Measurements from ENCODE around the gene NSL1. TPM values are rescaled to one million over a fixed set of nuclear protein-coding genes. Genes with fewer than 3 reads are reported as not detected.

Gene NSL1
- total RNA-seq, 5 donors from 2014 or later (not counting 1 experiment from before 2014, with no cell fraction given), result 24.2 to 37.8 (median 29.7) TPM

GRCh38 chr1:212791261-212791675 lies 309 bp downstream of the NSL1 start:
- peaks cover 41 to 53% (median 52%) of the 10 kb centered on the region in 3 donors for H3K4me1 Mint-ChIP-seq
- CTCF ChIA-PET, result interaction anchor here (0.6 to 1.6 kb wide), 7 partner anchors 10 to 758 kb away, joined by 3 to 8 read pairs (median 4); partner anchors contain the start of genes ATF3 (in 1 of the 2), DTL (in 1 of the 2) and INTS7 (in 1 of the 2)
- DNase-seq (no peak), ATAC-seq (replicated peaks in 1 of 4) (peak; percentile 62 to 72 (median 68))
- 0% methylated on average over 20 of the region's 22 CpGs for WGBS (ENCODE audit: insufficient coverage)
- POLR2A ChIA-PET, result interaction anchor here in 1 of 2 donors (0.5 to 0.8 kb wide), 3 partner anchors 69 to 885 kb away, joined by 3 to 7 read pairs (median 4); no protein-coding TSS in a partner anchor
- H3K27me3 ChIP-seq (replicated peaks in 1 of 2; ENCODE audit: control insufficient read depth in 2 of 2, extremely low read depth in 1 of 2, insufficient read depth in 2 of 2, low read length in 1 of 2), result no peaks in the 10 kb centered on the region
- H3K27ac ChIP-seq (ENCODE audit: low read length), result peak overlapping the region; percentile 82
- peak overlapping the region; percentile 98 for H3K4me3 Mint-ChIP-seq
- peak overlapping the region; percentile 93 to 96 for H3K27ac Mint-ChIP-seq
- H3K27me3 Mint-ChIP-seq, result no peaks in the 10 kb centered on the region
- peaks cover 0 to 10% of the 10 kb centered on the region in 2 donors for H3K36me3 ChIP-seq (ENCODE audit: control insufficient read depth in 2 of 2, extremely low read depth in 1 of 2, insufficient read depth in 1 of 2, low read length in 1 of 2)
- H3K4me1 ChIP-seq (ENCODE audit: control insufficient read depth in 1 of 2, extremely low read depth in 1 of 2, insufficient read depth in 2 of 2, low read length in 2 of 2), result peaks cover 15 to 37% of the 10 kb centered on the region in 2 experiments
- peak overlapping the region; percentile 81 to 100 for H3K4me3 ChIP-seq (ENCODE audit: control insufficient read depth in 1 of 2, extremely low read depth in 1 of 2, low read length in 1 of 2)
- peaks cover 13% of the 10 kb centered on the region for H3K36me3 Mint-ChIP-seq
- H3K9me3 ChIP-seq, result no peaks in the 10 kb centered on the region
- H3K9me3 Mint-ChIP-seq, result no peaks in the 10 kb centered on the region

DNA sequence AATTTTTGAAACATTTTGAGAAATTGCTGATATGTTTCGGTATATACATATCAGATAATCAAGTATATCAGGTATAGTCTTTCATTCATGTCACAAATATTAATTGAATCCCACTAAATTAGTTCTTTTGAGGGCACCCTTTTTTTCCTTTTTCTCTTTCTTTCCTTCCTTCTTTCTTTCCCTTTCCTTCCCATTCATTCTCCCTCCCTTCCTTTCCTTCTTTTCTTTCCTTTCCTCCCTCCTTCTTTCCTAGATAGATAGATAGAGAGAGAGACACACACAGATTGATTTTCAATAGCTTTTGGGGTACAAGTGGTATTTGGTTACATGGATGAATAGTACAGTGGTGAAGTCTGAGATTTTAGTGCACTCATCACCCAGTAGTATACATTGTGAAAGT lies 5.7 kb downstream of the NSL1 start:
- Mint-ChIP-seq H3K4me1 (peaks cover 16 to 26% (median 23%) of the 10 kb centered on the region in 3 donors), H3K27me3 (no peaks in the 10 kb centered on the region), H3K4me3 (no peak overlapping the region), H3K9me3 (no peaks in the 10 kb centered on the region), H3K36me3 (peaks cover 39% of the 10 kb centered on the region), H3K27ac (no peak overlapping the region)
- no peak for DNase-seq
- Histone ChIP-seq H3K36me3 (ENCODE audit: control insufficient read depth in 2 of 2, extremely low read depth in 1 of 2, insufficient read depth in 1 of 2, low read length in 1 of 2) (peaks cover 0 to 47% of the 10 kb centered on the region in 2 donors), H3K27me3 (replicated peaks in 1 of 2; ENCODE audit: control insufficient read depth in 2 of 2, extremely low read depth in 1 of 2, insufficient read depth in 2 of 2, low read length in 1 of 2) (no peaks in the 10 kb centered on the region), H3K9me3 (no peaks in the 10 kb centered on the region), H3K4me3 (ENCODE audit: control insufficient read depth in 1 of 2, extremely low read depth in 1 of 2, low read length in 1 of 2) (no peak overlapping the region), H3K27ac (ENCODE audit: low read length) (no peak overlapping the region), H3K4me1 (ENCODE audit: control insufficient read depth in 1 of 2, extremely low read depth in 1 of 2, insufficient read depth in 2 of 2, low read length in 2 of 2) (peaks cover 3 to 11% of the 10 kb centered on the region in 2 experiments)
- ChIA-PET POLR2A (interaction anchor here (0.5 to 0.6 kb wide), 2 partner anchors 197 to 346 kb away, joined by 4 to 7 read pairs; no protein-coding TSS in a partner anchor), CTCF (interaction anchor here (0.5 to 3.3 kb wide), 8 partner anchors 9 to 551 kb away, joined by 3 to 14 read pairs (median 4); no protein-coding TSS in a partner anchor)
- no peak for ATAC-seq (replicated peaks in 1 of 4)
- no CpG with 5 or more reads among the region's 1 CpG for WGBS (ENCODE audit: insufficient coverage)

DNA sequence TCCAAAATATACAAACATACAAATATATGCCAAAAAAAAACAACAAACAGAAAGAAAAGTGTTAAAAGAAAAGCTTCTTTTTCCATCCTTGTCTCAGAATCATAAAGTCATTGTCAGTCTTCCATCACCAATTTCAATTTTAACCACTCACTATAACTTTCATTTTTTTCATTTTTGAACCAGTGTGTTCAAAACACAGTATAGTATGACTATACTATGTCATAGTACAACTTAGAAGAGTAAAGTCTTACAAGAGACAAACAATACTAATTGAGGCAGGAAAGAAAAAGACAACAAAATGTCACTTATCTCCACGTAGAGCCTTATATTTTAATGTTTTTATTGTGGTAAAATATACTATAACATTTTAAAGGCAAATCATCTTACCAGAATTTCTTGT lies 7.6 kb downstream of the NSL1 start:
- H3K27ac ChIP-seq (ENCODE audit: low read length), result no peak overlapping the region
- no peaks in the 10 kb centered on the region for H3K27me3 Mint-ChIP-seq
- DNase-seq (no peak), ATAC-seq (replicated peaks in 1 of 4) (no peak)
- ChIA-PET CTCF (interaction anchor here in 1 of 2 donors (0.7 to 3.3 kb wide), 2 partner anchors 9 to 119 kb away, joined by 3 to 14 read pairs; no protein-coding TSS in a partner anchor), POLR2A (no interaction called here)
- H3K4me3 Mint-ChIP-seq, result no peak overlapping the region
- H3K9me3 ChIP-seq, result no peaks in the 10 kb centered on the region
- no peak overlapping the region for H3K27ac Mint-ChIP-seq
- WGBS (ENCODE audit: insufficient coverage), result no CpG with 5 or more reads among the region's 1 CpG
- H3K4me1 Mint-ChIP-seq, result peaks cover 6 to 16% (median 13%) of the 10 kb centered on the region in 3 donors
- no peak overlapping the region for H3K4me3 ChIP-seq (ENCODE audit: control insufficient read depth in 1 of 2, extremely low read depth in 1 of 2, low read length in 1 of 2)
- H3K36me3 Mint-ChIP-seq, result peaks cover 39% of the 10 kb centered on the region
- H3K27me3 ChIP-seq (replicated peaks in 1 of 2; ENCODE audit: control insufficient read depth in 2 of 2, extremely low read depth in 1 of 2, insufficient read depth in 2 of 2, low read length in 1 of 2), result no peaks in the 10 kb centered on the region
- peaks cover 0 to 52% of the 10 kb centered on the region in 2 donors for H3K36me3 ChIP-seq (ENCODE audit: control insufficient read depth in 2 of 2, extremely low read depth in 1 of 2, insufficient read depth in 1 of 2, low read length in 1 of 2)
- H3K9me3 Mint-ChIP-seq, result no peaks in the 10 kb centered on the region
- H3K4me1 ChIP-seq (ENCODE audit: control insufficient read depth in 1 of 2, extremely low read depth in 1 of 2, insufficient read depth in 2 of 2, low read length in 2 of 2), result peaks cover 0 to under 1% of the 10 kb centered on the region in 2 experiments

- Histone ChIP-seq H3K9me3 (no peaks in the 10 kb centered on the region), H3K27me3 (replicated peaks in 1 of 2; ENCODE audit: control insufficient read depth in 2 of 2, extremely low read depth in 1 of 2, insufficient read depth in 2 of 2, low read length in 1 of 2) (no peaks in the 10 kb centered on the region), H3K4me1 (ENCODE audit: control insufficient read depth in 1 of 2, extremely low read depth in 1 of 2, insufficient read depth in 2 of 2, low read length in 2 of 2) (no peaks in the 10 kb centered on the region), H3K27ac (ENCODE audit: low read length) (no peak overlapping the region), H3K4me3 (ENCODE audit: control insufficient read depth in 1 of 2, extremely low read depth in 1 of 2, low read length in 1 of 2) (no peak overlapping the region), H3K36me3 (ENCODE audit: control insufficient read depth in 2 of 2, extremely low read depth in 1 of 2, insufficient read depth in 1 of 2, low read length in 1 of 2) (peaks cover 0 to 57% of the 10 kb centered on the region in 2 donors)
- no CpG with 5 or more reads among the region's 3 CpGs for WGBS (ENCODE audit: insufficient coverage)
- Mint-ChIP-seq H3K4me1 (peaks cover 0 to 10% (median 8%) of the 10 kb centered on the region in 3 donors), H3K4me3 (no peak overlapping the region), H3K9me3 (no peaks in the 10 kb centered on the region), H3K27ac (no peak overlapping the region), H3K27me3 (no peaks in the 10 kb centered on the region), H3K36me3 (peaks cover 46% of the 10 kb centered on the region)
- DNase-seq, result peak in 1 of 35 experiments; percentile 55
- ATAC-seq (replicated peaks in 1 of 4), result peak in 3 of 4 experiments; percentile 58 to 62 (median 58)
- ChIA-PET POLR2A (no interaction called here), CTCF (interaction anchor here (0.6 to 2.3 kb wide), 13 partner anchors 9 to 327 kb away, joined by 3 to 21 read pairs (median 5); partner anchors contain the start of genes NSL1 (in 1 of the 2) and TATDN3 (in 1 of the 2))
Observed at GRCh38 chr1:212782422-212783154, 9.0 kb downstream of the NSL1 start.

DNA sequence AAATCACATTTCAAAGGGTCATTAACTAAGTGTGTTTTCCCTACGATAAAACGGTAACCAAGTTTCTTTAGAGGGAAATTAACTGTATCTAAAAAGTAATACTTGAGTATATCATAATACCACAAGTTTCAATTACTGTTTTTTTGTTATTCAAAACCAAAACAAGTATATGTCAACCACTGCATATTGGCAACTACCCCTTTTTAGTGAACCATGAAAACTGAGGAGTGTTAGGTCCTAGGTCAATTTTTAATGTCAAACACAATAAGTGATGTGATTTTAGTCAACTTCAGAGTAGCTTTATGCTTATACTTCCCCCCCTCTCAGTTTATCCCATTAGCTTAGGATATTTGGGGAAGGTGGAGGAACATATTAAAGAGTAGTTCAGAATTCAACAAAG lies 10.4 kb downstream of the NSL1 start:
- CTCF ChIA-PET, result interaction anchor here (0.6 to 2.3 kb wide), 10 partner anchors 10 to 326 kb away, joined by 3 to 21 read pairs (median 6); partner anchors contain the start of genes NSL1 (in 1 of the 2) and TATDN3 (in 1 of the 2)
- H3K27me3 Mint-ChIP-seq, result no peaks in the 10 kb centered on the region
- ATAC-seq (replicated peaks in 1 of 4) (no peak), DNase-seq (no peak)
- H3K4me1 Mint-ChIP-seq, result peaks cover 0 to 8% (median 5%) of the 10 kb centered on the region in 3 donors
- H3K4me1 ChIP-seq (ENCODE audit: control insufficient read depth in 1 of 2, extremely low read depth in 1 of 2, insufficient read depth in 2 of 2, low read length in 2 of 2), result no peaks in the 10 kb centered on the region
- no peaks in the 10 kb centered on the region for H3K27me3 ChIP-seq (replicated peaks in 1 of 2; ENCODE audit: control insufficient read depth in 2 of 2, extremely low read depth in 1 of 2, insufficient read depth in 2 of 2, low read length in 1 of 2)
- H3K27ac Mint-ChIP-seq, result no peak overlapping the region
- H3K36me3 Mint-ChIP-seq, result peaks cover 44% of the 10 kb centered on the region
- H3K27ac ChIP-seq (ENCODE audit: low read length), result no peak overlapping the region
- no peak overlapping the region for H3K4me3 Mint-ChIP-seq
- WGBS (ENCODE audit: insufficient coverage), result no CpG with 5 or more reads among the region's 2 CpGs
- H3K9me3 ChIP-seq, result no peaks in the 10 kb centered on the region
- peaks cover 0 to 54% of the 10 kb centered on the region in 2 donors for H3K36me3 ChIP-seq (ENCODE audit: control insufficient read depth in 2 of 2, extremely low read depth in 1 of 2, insufficient read depth in 1 of 2, low read length in 1 of 2)
- POLR2A ChIA-PET, result interaction anchor here in 1 of 2 donors (0.5 kb wide), 1 partner anchor 543 kb away, joined by 3 read pairs; no protein-coding TSS in a partner anchor
- no peak overlapping the region for H3K4me3 ChIP-seq (ENCODE audit: control insufficient read depth in 1 of 2, extremely low read depth in 1 of 2, low read length in 1 of 2)
- no peaks in the 10 kb centered on the region for H3K9me3 Mint-ChIP-seq

DNA sequence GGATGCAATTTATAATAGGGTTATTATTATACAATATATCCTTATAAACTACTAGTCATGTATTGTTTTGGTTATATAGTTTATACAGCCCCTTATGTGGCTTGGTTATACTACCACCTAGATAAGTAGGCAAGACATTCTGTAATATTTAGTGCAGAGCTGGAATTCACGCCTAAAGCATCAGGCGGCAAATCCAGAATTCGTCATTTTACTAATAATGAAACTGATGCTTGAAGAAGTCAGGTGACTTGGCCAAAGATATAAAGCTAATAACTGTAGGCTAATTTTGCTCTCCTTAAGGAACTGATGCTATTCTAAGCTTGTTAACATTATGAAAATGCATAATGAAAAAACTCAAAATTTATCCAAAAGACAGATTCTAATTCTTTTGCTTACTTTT lies 10.8 kb downstream of the NSL1 start:
- H3K9me3 Mint-ChIP-seq, result no peaks in the 10 kb centered on the region
- peaks cover 0 to 49% of the 10 kb centered on the region in 2 donors for H3K36me3 ChIP-seq (ENCODE audit: control insufficient read depth in 2 of 2, extremely low read depth in 1 of 2, insufficient read depth in 1 of 2, low read length in 1 of 2)
- H3K9me3 ChIP-seq, result no peaks in the 10 kb centered on the region
- DNase-seq (no peak), ATAC-seq (replicated peaks in 1 of 4) (no peak)
- no peaks in the 10 kb centered on the region for H3K27me3 ChIP-seq (replicated peaks in 1 of 2; ENCODE audit: control insufficient read depth in 2 of 2, extremely low read depth in 1 of 2, insufficient read depth in 2 of 2, low read length in 1 of 2)
- no peak overlapping the region for H3K4me3 Mint-ChIP-seq
- no CpG with 5 or more reads among the region's 3 CpGs for WGBS (ENCODE audit: insufficient coverage)
- peaks cover 0 to 8% (median 3%) of the 10 kb centered on the region in 3 donors for H3K4me1 Mint-ChIP-seq
- H3K4me1 ChIP-seq (ENCODE audit: control insufficient read depth in 1 of 2, extremely low read depth in 1 of 2, insufficient read depth in 2 of 2, low read length in 2 of 2), result no peaks in the 10 kb centered on the region
- H3K27ac Mint-ChIP-seq, result no peak overlapping the region
- no peak overlapping the region for H3K4me3 ChIP-seq (ENCODE audit: control insufficient read depth in 1 of 2, extremely low read depth in 1 of 2, low read length in 1 of 2)
- ChIA-PET POLR2A (interaction anchor here (0.5 to 0.6 kb wide), 2 partner anchors 26 to 544 kb away, joined by 3 to 8 read pairs; no protein-coding TSS in a partner anchor), CTCF (interaction anchor here (0.6 to 2.3 kb wide), 6 partner anchors 11 to 304 kb away, joined by 5 to 21 read pairs (median 12); no protein-coding TSS in a partner anchor)
- H3K36me3 Mint-ChIP-seq, result peaks cover 40% of the 10 kb centered on the region
- no peaks in the 10 kb centered on the region for H3K27me3 Mint-ChIP-seq
- H3K27ac ChIP-seq (ENCODE audit: low read length), result no peak overlapping the region

Measured in T-cell (primary cell).